ENCODE data around the gene PDZD2.
"Not testable (repeated sequence)": the region's sequence is repeated elsewhere in the genome, so short reads cannot be mapped to it uniquely, and the experiment has no call there.

PDZD2 gene

GRCh38 chr5:31771500-31771899 lies 132.6 kb downstream of the PDZD2 start:
- no peak for DNase-seq

- not testable (repeated sequence) for DNase-seq
These were observed 137.4 kb downstream of the PDZD2 start for GRCh38 chr5:31776294-31776693.

- no peak for DNase-seq
These were observed 138.2 kb downstream of the PDZD2 start for GRCh38 chr5:31776976-31777651.

GRCh38 chr5:31781772-31782171 lies 142.8 kb downstream of the PDZD2 start:
- DNase-seq = no peak

- no peak for DNase-seq
These were observed 144.2 kb downstream of the PDZD2 start for GRCh38 chr5:31783086-31783645.

- DNase-seq = no peak
These were observed 144.8 kb downstream of the PDZD2 start for GRCh38 chr5:31783731-31784130.

- DNase-seq = no peak
These were observed 147.2 kb downstream of the PDZD2 start for GRCh38 chr5:31786090-31786631.

GRCh38 chr5:31794009-31794408 lies 155.1 kb downstream of the PDZD2 start:
- DNase-seq = no peak

GRCh38 chr5:31798168-31798567 lies 159.2 kb downstream of the PDZD2 start:
- DNase-seq = no peak

- DNase-seq = no peak
These were observed 161.4 kb downstream of the PDZD2 start for GRCh38 chr5:31800351-31800750.

- no peak for DNase-seq
These were observed 167.0 kb downstream of the PDZD2 start for GRCh38 chr5:31805785-31806400.

GRCh38 chr5:31806561-31806960 lies 167.6 kb downstream of the PDZD2 start:
- no peak for DNase-seq

GRCh38 chr5:31807789-31808540 lies 169.0 kb downstream of the PDZD2 start:
- no peak for DNase-seq

GRCh38 chr5:31809050-31809870 lies 170.3 kb downstream of the PDZD2 start:
- DNase-seq = peak; percentile 84 to 85

GRCh38 chr5:31811210-31811609 lies 172.3 kb downstream of the PDZD2 start:
- DNase-seq = no peak

GRCh38 chr5:31815376-31815775 lies 176.4 kb downstream of the PDZD2 start:
- no peak for DNase-seq

GRCh38 chr5:31819926-31820516 lies 181.1 kb downstream of the PDZD2 start:
- no peak for DNase-seq

- DNase-seq = no peak
These were observed 184.5 kb downstream of the PDZD2 start for GRCh38 chr5:31823472-31823871.

- no peak for DNase-seq
These were observed 186.1 kb downstream of the PDZD2 start for GRCh38 chr5:31824869-31825517.

GRCh38 chr5:31825518-31826068 lies 186.7 kb downstream of the PDZD2 start:
- peak; percentile 79 to 91 for DNase-seq

- DNase-seq = no peak
These were observed 188.9 kb downstream of the PDZD2 start for GRCh38 chr5:31827867-31828266.
